ENCODE measurements around the gene TLK1. TPM values are rescaled to one million over a fixed set of nuclear protein-coding genes. Genes with fewer than 3 reads are reported as not detected.

TLK1 gene
- total RNA-seq, 1 donor from 2014 or later: 58.1 TPM

DNA sequence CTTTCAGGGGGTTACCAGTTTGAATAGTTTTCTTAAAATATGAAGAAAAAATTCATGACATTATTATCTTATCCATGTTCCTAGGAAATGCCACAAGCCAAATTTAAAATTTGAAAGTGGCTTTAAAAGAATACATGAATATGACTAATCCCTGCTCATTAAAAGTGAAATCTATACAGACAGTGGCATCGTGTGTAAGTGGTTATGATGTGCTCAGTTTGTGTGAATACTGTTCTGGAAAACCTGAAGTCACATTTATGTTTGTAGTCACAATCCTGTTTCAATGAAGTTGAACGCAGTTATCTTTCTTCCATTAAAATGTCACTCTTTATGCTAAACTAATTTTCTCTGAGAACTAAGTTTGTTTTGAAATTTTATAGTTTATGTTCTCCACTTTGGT is 155.9 kb downstream of the TLK1 start:
- TF ChIP-seq, protein P1, sequence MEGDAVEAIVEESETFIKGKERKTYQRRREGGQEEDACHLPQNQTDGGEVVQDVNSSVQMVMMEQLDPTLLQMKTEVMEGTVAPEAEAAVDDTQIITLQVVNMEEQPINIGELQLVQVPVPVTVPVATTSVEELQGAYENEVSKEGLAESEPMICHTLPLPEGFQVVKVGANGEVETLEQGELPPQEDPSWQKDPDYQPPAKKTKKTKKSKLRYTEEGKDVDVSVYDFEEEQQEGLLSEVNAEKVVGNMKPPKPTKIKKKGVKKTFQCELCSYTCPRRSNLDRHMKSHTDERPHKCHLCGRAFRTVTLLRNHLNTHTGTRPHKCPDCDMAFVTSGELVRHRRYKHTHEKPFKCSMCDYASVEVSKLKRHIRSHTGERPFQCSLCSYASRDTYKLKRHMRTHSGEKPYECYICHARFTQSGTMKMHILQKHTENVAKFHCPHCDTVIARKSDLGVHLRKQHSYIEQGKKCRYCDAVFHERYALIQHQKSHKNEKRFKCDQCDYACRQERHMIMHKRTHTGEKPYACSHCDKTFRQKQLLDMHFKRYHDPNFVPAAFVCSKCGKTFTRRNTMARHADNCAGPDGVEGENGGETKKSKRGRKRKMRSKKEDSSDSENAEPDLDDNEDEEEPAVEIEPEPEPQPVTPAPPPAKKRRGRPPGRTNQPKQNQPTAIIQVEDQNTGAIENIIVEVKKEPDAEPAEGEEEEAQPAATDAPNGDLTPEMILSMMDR (IDR thresholded peaks at IDR 0.05): no peak
- Histone ChIP-seq H3K4me3 (no peak overlapping the region), H3K4me1 (no peaks in the 10 kb centered on the region), H3K27ac (no peak overlapping the region), H3K27me3 (no peaks in the 10 kb centered on the region), H3K36me3 (peaks cover 48% of the 10 kb centered on the region), H3K9me3 (no peaks in the 10 kb centered on the region)
- ATAC-seq (no peak), DNase-seq (no peak)
- intact Hi-C loops (cut with DNase I): no loop called here

DNA sequence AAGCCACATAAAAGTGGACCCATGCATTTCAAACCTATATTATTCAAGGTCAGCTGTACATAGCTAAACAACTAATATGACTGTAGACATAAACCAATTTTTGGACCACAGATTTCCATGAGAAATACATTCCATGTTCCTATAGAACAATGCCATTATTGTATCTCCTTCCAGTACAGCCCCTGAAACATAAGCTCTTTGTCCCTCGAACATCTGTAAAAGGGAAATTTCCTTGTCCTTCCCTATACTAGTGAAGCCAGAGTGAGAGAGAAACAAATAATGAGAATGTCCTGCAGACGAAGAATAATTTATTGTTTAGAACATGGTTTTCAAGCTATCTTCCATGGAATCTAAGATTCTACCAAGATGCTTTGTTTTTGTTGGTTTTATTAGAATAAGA is 156.3 kb downstream of the TLK1 start:
- no peaks in the 10 kb centered on the region for H3K27me3 ChIP-seq
- no peaks in the 10 kb centered on the region for H3K9me3 ChIP-seq
- no peak for ATAC-seq
- H3K36me3 ChIP-seq: peaks cover 43% of the 10 kb centered on the region
- TF ChIP-seq, protein P1 (IDR thresholded peaks at IDR 0.05): no peak
- DNase-seq: no peak
- H3K4me3 ChIP-seq: no peak overlapping the region
- no peak overlapping the region for H3K27ac ChIP-seq
- H3K4me1 ChIP-seq: no peaks in the 10 kb centered on the region
- intact Hi-C loops (cut with DNase I): no loop called here

DNA sequence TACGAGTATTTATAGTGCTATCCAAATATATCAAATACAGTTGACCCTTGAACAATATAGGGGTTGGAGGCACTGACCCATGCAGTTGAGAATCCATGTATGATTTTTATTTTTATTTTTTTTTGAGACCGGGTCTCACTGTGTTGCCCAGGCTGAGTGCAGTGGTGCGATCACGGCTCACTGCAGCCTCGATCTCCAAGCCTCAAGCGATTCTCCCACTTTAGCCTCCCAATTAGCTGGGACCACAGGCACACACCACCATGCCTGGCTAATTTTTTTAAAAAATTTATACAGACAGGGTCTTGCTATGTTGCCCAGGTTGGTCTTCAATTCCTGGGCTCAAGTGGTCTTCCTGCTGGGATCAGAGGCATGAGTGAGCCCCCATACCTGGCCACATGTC is 161.0 kb downstream of the TLK1 start:
- peaks cover 32% of the 10 kb centered on the region for H3K36me3 ChIP-seq

DNA sequence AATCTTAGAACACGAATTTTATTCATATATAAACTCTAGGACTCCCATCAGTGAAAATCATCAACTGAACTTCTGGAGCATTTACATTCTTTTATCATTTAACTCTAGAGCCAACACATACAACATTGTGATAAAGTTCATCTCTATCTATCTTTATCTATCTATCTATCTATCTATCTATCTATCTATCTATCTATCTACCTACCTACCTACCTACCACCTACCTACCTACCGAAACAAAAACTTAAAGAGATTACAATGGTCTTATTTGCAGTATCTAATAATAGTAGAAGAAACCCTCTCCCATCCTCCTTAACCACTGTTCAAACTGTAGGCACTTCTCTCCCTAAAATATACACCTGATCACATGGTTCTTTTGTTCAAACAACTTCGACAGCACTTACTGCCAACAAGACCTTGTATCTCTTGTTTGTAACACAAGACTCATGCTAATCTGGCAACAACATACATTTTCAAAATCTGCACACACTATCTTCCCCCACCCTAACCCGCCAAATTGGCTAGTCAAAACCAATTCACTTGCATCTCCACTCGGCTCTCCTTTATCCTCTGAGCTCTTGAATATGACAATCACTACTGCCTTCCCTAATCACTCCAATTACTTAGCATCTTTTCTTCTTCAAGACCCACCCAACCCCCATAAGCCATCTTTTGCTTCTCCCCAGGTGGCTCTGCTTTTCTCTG is 162.6 kb downstream of the TLK1 start:
- no peak overlapping the region for H3K4me3 ChIP-seq
- peak; percentile 46 for ATAC-seq
- no peak for DNase-seq
- H3K9me3 ChIP-seq: no peaks in the 10 kb centered on the region
- no peaks in the 10 kb centered on the region for H3K27me3 ChIP-seq
- intact Hi-C loops (cut with DNase I): no loop called here
- TF ChIP-seq, protein P1 (IDR thresholded peaks at IDR 0.05): no peak
- H3K4me1 ChIP-seq: no peaks in the 10 kb centered on the region
- no peak overlapping the region for H3K27ac ChIP-seq
- H3K36me3 ChIP-seq: peaks cover 27% of the 10 kb centered on the region

More for the DNA sequence above, 161.0 kb downstream of the TLK1 start:
- no peak for DNase-seq
- H3K4me3 ChIP-seq: no peak overlapping the region
- H3K4me1 ChIP-seq: no peaks in the 10 kb centered on the region
- no peak for ATAC-seq
- intact Hi-C loops (cut with DNase I): no loop called here
- H3K9me3 ChIP-seq: no peaks in the 10 kb centered on the region
- TF ChIP-seq, protein P1 (IDR thresholded peaks at IDR 0.05): no peak
- no peak overlapping the region for H3K27ac ChIP-seq
- no peaks in the 10 kb centered on the region for H3K27me3 ChIP-seq

DNA sequence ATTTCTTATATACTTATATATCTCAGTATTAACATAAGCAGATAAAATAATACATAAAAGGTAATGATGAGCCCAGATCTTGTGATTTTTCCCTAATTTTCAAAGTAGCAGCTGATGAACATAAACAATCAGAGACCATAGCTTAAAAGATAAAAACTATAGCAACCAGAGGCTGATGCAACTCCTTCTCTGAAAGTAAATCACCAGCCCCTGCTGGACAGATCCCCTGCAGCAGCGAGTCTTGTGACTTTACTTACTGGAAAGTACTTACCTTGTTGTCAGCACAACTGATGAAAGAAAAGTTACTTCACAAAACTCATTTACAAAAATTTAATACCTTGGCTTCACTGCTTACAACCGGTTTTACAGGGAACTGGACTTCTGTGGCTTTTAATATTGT is 164.4 kb downstream of the TLK1 start:
- H3K9me3 ChIP-seq: no peaks in the 10 kb centered on the region
- ATAC-seq (no peak), DNase-seq (no peak)
- H3K4me1 ChIP-seq: no peaks in the 10 kb centered on the region
- H3K4me3 ChIP-seq: no peak overlapping the region
- TF ChIP-seq, protein P1 (IDR thresholded peaks at IDR 0.05): no peak
- H3K27ac ChIP-seq: no peak overlapping the region
- no peaks in the 10 kb centered on the region for H3K27me3 ChIP-seq
- intact Hi-C loops (cut with DNase I): no loop called here
- H3K36me3 ChIP-seq: peaks cover 37% of the 10 kb centered on the region

Measured in upper lobe of right lung (tissue), 1 donor.